GM18502 (cell line): ENCODE data around the gene STAP1.
"Not testable (repeated sequence)": the region's sequence is repeated elsewhere in the genome, so short reads cannot be mapped to it uniquely, and the experiment has no call there.

Experiments
- ATAC-seq: cut with Tn5 transposase; IDR thresholded peaks from one replicate; pipeline ENCODE4 v1.9.1; 2021; ENCODE audit warnings: mild to moderate bottlenecking; ENCODE audit not compliant: unreplicated experiment, poor library complexity

STAP1 gene, protein sequence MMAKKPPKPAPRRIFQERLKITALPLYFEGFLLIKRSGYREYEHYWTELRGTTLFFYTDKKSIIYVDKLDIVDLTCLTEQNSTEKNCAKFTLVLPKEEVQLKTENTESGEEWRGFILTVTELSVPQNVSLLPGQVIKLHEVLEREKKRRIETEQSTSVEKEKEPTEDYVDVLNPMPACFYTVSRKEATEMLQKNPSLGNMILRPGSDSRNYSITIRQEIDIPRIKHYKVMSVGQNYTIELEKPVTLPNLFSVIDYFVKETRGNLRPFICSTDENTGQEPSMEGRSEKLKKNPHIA

DNA sequence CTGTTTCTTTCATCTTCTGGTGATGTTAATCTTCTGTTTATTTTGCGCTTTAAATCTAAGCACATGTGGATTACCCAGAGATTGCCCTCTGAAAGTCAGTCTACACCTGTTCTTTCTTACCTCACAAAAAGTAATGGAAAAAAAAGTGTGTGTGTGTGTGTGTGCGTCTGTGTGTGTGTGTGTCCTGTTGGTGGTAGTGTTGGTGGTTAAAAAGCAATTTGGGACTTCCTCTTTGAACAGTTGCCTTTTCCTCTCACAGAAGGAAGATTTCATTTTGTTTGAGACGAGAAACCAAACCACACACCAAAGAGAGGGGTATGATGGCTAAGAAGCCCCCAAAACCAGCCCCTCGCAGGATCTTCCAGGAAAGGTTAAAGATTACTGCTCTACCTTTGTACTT, at the start of gene STAP1:
TSS of gene STAP1 (plus strand) at position 235 of the 400 bp plus-strand sequence. CDS start at position 318, 83 bp downstream.
- peak; percentile 73 for ATAC-seq

DNA sequence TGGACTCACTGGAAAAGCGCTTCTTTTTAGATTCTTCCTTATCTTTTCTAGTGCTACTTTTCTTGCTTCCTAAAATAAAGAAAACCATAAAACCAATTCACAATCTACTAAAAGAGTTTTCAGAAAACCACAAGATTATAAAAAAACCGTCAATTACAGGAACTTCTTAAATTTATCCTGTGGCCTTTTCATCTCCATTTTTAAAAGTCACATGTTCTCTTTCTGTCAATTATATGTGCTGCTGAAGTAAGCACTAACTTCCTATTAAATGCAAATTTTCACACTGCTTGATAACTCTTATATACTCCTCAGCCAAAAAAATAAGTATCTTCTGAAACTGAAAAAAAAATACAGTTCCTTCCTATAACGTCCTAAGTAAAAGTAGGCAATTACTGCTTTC, 46.0 kb upstream of the STAP1 start:
- ATAC-seq: no peak

DNA sequence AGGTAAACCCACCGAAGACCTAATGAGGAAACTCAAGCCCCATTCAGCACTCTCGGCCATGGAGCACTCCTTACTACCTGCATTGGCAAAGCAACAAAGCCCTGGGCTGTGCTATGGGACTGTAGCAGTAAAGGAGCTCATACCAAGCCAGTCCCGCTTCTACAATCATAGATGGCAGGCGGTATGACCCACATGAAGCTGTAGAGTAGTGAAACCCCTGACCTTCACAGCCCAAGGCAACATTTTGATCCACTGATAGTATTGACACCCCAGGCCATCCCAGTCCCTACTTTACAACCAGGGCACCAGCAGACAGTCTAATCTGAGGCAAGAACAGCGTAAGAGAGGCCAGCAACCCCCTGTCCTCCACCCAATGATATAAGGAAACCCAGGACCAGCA, 38.4 kb upstream of the STAP1 start:
- ATAC-seq: no peak

DNA sequence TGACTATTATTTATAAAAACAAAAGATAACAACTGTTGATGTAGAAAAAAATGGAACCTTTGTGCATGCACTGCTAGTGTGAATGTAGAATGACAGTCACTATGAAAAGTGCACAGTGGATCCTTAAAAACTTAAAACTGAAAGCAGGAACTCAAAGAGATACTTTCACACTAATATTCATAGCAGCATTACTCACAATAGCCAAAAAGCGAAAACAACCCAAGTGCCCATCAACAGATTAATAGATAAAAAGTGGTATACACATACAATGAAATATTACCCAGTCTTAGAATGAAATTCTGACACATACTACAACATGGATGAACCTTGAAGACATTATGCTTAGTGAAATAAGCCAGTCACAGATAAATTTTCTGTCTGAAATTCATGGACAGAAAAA, 37.0 kb upstream of the STAP1 start:
- ATAC-seq: no peak

DNA sequence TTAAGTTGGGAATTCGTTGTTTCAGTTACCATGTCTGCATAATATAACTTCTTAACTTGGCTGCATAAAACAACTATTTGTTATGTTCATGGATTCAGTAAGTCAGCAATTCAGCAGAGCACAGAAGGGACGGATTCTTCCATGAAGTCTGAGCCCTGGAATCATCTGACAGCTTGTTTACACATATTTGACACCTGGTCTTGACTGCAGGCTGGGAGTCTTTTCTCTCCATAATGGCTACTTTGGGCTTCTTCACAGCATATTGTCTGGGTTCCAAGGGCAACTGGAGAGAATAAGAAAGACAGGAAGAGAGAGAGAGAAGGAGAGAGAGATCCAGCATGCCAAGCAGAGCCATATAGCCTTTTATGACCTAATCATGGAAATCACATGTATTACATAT, 36.3 kb upstream of the STAP1 start:
- ATAC-seq: no peak

DNA sequence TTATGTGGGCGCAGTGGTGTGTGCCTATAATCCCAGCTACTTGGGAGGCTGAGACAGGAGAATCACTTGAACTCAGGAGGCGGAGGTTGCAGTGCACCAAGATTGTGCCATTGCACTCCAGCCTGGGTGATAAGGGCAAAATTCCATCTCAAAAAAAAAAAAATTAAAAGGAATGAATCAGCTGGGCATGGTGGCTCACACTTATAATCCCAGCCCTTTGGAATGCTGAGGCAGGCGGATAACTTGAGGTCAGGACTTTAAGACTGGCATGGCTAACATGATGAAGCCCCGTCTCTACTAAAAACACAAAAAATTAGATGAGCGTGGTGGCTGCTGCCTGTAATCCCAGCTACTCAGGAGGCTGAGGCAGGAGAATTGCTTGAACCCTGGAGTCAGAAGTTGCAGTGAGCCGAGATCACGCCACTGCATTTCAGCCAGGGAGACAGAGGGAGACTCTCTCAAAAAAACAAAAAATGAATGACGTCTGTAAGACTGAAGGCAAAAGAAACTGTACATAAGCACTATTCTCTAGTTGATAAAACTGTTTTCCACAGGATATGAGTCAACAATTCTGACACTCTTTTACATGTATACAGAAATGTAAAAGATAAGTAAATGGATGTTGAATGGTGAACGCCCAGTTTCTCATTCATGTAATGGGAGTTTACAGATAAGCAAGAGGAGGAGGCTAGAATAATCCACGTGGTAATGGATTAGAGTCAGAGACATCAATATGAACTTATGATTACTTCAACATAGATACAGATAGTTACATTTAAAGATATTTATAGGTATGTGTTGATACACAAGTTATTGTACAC, 35.5 kb upstream of the STAP1 start:
- ATAC-seq: no peak

DNA sequence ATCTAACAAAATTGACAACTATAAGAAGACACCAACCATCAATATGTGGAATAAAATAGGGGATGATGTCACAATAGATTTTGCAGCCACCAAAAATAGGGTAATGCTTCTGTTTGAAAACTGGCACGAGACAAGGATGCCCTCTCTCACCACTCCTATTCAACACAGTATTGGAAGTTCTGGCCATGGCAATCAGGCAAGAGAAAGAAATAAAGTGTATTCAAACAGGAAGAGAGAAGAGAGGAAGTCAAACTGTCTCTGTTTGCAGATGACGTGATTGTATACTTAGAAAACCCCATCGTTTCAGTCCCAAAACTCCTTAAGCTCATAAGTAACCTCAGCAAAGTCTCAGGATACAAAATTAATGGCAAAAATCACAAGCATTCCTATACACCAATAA, 34.4 kb upstream of the STAP1 start:
- ATAC-seq: not testable (repeated sequence)

DNA sequence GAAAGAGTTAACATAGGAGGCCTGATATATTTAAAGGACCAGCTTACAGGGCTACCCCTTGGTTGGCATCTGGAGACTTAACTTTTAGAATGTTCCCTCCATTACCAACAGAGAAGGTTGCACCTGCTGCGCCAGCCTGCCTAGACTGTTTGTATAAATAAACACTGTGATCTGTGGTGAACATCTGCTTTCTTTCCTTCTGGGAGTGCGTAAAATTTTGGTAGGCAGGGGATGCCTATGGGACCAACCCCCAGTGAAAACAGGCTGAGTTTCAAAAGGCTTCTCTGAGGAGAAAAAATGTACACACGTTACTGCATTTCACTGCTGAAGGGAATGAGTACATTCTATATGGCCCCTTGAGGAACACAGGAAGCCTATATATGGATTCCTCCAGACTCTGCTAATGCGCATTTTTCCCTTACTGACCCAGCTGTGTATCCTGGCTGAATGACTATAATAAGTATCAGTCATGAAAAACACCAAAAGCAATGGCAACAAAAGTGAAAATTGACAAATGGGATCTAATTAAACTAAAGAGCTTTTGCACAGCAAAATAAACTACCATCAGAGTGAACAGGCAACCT, 27.1 kb upstream of the STAP1 start:
- ATAC-seq: no peak

DNA sequence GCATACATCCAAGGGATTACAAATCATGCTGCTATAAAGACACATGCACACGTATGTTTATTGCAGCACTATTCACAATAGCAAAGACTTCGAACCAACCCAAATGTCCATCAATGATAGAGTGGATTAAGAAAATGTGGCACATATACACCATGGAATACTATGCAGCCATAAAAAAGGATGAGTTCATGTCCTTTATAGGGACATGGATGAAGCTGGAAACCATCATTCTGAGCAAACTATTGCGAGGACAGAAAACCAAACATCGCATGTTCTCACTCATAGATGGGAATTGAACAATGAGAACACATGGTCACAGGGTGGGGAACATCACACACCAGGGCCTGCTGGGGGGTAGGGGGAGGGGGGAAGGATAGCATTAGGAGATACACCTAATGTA, 26.1 kb upstream of the STAP1 start:
- not testable (repeated sequence) for ATAC-seq

DNA sequence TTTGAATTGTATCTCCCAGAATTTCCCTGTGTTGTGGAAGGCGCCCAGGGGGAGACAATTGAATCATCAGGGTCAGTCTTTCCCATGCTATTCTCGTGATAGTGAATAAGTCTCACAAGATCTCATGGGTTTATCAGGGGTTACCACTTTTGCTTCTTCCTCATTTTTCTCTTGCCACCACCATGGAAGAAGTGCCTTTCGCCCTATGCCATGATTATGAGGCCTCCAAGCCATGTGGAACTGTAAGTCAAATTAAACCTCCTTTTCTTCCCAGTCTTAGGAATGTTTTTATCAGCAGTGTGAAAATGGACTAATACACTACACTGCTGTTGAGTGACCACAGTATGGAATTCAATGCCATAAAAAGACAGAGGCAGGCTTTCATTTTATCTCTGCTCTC, 25.4 kb upstream of the STAP1 start:
- ATAC-seq: no peak

DNA sequence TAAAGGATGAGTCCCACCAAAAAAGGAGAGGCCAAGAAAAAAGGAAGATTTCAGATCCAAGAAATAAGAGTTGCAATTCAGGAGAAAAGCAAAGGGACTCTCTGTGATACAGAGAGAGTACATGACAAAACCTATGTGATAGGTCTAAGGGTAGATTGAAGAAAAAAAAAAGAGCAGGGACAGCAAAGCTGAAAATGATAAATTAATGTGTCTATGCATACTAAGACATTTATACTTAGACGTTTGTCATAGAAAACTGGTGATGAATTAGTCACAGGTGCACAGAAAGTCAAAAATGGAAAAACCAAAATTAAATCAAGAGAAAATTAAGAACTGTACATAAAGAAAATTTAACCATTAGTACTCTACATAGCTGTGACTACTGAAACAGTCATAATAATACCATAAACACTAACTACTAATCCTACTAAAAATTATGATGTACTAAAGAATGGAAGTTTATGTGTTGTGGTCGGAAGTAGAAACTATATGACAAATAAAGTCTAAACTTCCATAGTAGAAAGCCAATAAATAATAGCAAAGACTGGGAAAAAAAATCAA, 23.2 kb upstream of the STAP1 start:
- no peak for ATAC-seq

DNA sequence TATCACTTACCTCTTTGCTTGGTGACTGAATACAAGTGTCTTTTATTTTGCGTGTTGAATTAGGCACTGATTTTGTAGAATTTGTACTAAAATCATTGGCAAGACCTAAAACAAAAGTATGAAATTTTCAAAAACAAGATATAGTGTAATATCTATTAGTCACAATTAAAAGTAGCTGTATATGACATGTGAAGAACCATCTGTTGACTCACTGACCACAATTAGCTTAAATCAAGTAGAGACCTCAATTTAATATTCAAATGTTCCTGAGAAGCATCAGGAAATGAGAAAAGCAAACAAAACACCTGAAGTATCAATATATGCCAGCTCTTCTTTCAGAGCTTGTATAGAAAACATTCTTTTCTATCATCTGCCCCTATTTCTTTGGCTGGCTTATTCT, 18.7 kb upstream of the STAP1 start:
- ATAC-seq: no peak

DNA sequence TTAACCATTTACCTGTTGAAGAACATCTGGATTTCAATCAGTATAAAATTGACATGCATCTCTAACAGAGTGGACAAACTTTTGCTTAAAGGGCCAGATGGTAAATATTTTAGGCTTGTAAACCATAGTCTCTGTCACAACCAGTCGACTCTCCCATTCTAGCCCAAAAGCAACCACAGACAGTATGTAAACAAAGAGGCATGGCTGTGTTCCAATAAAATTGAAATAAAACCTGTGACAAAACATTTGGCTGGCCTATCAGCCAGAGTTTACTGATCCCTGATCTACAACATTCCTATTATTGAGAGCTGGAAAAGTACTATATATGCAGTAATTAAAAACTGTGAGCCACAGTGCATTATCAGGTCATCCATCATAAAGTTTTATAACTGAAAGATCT, 16.5 kb upstream of the STAP1 start:
- ATAC-seq: no peak

DNA sequence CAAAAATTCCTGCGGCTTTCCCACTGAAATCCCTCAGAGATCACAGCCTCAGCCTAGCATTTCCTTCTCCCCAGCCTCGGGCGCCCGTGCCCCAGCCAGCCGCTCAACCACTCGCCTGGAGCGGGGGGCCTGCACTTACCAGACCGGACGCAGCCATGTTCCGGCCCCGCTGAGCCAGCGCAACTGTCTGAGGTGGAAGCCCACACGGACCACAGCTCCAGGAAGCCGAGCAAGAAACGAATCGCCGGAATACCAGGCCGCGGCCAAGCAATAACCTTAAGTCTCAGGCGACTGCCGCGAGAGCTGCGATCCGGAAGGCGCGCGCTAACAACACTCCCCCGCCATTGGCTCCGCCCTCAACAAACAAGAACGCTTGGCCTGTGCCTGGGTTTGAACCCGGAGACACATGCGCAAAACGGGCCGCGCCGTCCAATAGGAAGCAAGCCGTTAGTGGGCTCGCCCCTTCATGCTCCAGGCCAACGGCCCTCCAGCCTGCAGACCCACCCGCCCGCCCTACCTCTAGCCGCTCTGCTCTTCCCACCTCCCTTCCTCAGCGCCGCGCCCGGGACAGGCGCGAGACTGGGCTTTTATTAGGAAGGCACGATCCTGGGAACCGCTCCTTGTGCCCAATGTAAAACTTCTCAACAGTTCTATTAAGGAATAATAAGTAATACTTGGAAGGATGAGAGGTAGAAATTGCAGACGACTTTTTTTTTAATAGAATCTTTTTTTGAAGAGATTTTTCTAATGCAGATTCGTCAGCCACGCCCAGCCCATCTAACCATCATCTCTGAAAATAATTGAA, 13.1 kb upstream of the STAP1 start, which contains the start of gene CENPC:
TSS of gene CENPC (minus strand) at position 305 of the 805 bp plus-strand sequence. CDS start at position 157, 148 bp downstream.
- peak; percentile 95 for ATAC-seq

DNA sequence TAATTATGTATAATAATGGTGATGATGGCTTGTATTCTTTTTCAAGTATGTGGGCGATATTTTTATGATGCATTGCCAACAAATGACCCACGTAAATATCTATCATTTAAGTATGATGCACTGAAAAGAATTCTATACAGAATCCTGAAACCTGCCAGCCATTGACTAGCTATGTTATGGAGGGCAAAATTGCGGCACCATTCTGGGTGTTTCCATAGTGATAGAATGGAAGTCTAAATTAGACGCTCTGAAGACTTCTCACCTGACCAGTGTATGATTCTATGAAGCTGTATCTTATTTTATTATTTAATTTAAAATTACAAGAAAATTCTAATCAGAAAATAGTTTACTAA, 12.5 kb upstream of the STAP1 start:
- ATAC-seq: no peak

DNA sequence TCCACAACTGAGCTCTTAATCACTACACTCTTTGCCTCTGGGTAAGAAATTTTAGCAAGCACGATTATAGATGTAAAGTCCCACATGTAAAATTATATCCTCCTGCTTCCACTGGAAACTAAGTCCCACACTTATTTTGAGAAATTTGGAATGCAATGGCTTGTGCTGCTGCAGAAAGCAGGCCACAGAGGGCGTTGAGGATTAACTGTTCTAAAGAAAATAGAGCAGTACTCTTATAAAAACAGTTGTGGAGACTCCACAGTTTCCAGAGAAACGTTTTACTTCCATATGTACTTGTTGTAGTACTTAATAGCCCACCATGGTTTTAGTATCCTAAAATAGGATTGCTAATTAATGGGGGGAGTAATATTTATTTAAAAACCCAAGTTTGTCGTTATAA, 11.6 kb upstream of the STAP1 start:
- no peak for ATAC-seq

DNA sequence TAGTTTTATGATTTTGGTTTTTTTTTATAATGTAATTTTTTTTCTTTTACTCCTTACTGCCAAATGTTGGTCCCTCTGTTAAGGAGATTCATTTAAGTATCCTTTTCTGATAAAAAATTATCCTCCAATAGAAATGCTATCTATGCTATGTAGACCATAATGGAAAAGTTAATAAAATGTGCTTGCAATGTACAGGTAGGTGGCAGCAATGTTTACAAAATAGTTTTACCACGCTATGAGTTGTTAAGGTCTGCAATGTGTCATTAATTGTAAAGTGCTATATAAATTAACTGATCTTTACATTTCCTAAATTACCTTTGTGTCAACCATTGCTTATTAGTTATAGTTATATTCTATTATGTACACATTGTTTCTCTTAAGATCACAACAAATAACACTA, 9.4 kb upstream of the STAP1 start:
- ATAC-seq: peak; percentile 30

DNA sequence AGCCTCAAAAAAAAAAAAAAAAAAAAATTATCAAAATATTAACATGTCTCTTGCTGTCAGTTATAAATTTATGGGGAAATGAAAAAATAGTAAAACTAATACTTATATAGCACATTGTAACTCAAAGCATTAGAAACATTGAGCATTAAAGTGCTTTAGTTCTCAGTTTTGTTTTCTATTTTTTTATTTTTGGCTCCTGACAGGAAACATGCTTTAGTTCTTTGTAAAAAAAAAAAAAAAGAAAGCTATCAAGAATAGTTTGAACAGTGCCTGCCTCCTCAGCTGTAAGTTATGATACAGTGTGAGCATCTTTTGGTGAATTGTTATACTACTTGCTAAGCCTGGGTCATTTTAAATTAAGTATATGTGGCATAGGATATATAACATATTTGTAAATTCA, 8.1 kb upstream of the STAP1 start:
- peak; percentile 37 for ATAC-seq

DNA sequence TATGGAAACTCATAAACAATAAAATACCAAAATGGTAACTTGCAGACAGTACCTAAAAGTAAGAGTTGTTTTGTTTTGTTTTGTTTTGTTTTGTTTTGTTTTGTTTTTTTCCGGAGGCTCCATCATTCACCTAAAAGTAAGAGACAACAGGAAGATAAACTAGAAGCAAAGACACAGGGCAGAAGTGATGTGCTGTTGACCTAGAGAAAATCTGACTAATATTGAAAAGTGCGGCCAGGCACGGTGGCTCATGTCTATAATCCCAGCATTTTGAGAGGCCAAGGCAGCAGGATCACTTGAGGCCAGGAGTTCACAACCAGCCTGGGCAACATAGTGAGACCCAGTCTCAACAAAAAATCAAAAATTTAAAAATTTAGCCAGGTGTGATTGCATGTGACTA, 7.7 kb upstream of the STAP1 start:
- peak; percentile 41 for ATAC-seq

DNA sequence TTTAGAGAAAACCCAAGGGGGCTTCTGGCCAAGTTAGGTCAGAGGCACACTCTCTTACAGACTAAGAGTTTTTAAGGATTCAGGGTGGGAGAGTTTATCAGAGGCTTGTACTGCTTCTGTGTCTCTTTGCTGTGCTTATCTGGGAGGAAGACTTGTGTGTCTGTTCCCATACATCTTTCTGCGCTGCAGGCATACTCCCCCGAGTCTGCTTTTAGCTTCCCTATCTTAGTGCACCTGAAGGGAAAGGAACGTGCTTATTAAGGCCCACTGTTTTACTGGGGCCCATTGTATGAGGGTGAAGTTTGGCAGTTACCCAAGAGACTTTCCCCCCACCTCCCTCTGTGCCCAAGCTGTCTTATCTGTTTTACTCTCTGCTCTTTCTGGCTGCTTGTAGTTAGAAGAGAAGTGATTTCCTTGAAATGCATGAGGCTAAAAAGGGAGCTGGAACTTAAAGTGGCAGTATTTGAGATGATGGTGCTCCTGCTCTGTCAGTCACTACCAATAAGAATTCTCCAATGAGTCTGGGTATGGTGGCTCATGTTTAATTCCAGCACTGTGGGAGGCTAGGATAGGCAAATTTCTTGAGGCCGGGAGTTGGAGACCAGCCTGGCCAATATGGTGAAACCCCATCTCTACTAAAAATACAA, 6.3 kb upstream of the STAP1 start:
- not testable (repeated sequence) for ATAC-seq
